ENCODE data around the gene PGD. TPM values are rescaled to one million over a fixed set of nuclear protein-coding genes. Genes with fewer than 3 reads are reported as not detected.
A peak's percentile ranks its signal among the peaks of the same experiment; 100 is the strongest.
"Not testable (repeated sequence)": the region's sequence is repeated elsewhere in the genome, so short reads cannot be mapped to it uniquely, and the experiment has no call there.

Gene PGD
- total RNA-seq, 1 donor from 2014 or later, result 42.1 TPM

- ATAC-seq (no peak), DNase-seq (ENCODE audit: missing footprints) (no peak)
- intact Hi-C loops (cut with DNase I), result no loop called here
Observed at GRCh38 chr1:10389271-10389973, 9.4 kb upstream of the PGD start.

GRCh38 chr1:10396870-10397269, 2.0 kb upstream of the PGD start:
- no peak for DNase-seq (ENCODE audit: missing footprints)
- intact Hi-C loops (cut with DNase I), result no loop called here
- ATAC-seq, result no peak

GRCh38 chr1:10398278-10398733, 558 bp upstream of the PGD start:
- ATAC-seq, result no peak
- no peak for DNase-seq (ENCODE audit: missing footprints)
- intact Hi-C loops (cut with DNase I), result no loop called here

- ATAC-seq, result no peak
- DNase-seq (ENCODE audit: missing footprints), result peak; percentile 77
- intact Hi-C loops (cut with DNase I), result no loop called here
Observed at GRCh38 chr1:10399444-10399941, 629 bp downstream of the PGD start.

- ATAC-seq, result no peak
- intact Hi-C loops (cut with DNase I), result no loop called here
- no peak for DNase-seq (ENCODE audit: missing footprints)
Observed at GRCh38 chr1:10400013-10400412, 1.1 kb downstream of the PGD start.

- no peak for ATAC-seq
- no peak for DNase-seq (ENCODE audit: missing footprints)
- intact Hi-C loops (cut with DNase I), result no loop called here
Observed at GRCh38 chr1:10401281-10401680, 2.4 kb downstream of the PGD start.

- intact Hi-C loops (cut with DNase I), result no loop called here
- DNase-seq (ENCODE audit: missing footprints), result no peak
- ATAC-seq, result no peak
Observed at GRCh38 chr1:10402729-10403274, 3.9 kb downstream of the PGD start.

GRCh38 chr1:10407201-10407600, 8.3 kb downstream of the PGD start:
- DNase-seq (ENCODE audit: missing footprints), result no peak
- intact Hi-C loops (cut with DNase I), result no loop called here
- ATAC-seq, result no peak

GRCh38 chr1:10415211-10415930, 16.5 kb downstream of the PGD start:
- intact Hi-C loops (cut with DNase I), result no loop called here
- ATAC-seq, result peak; percentile 54
- no peak for DNase-seq (ENCODE audit: missing footprints)

- intact Hi-C loops (cut with DNase I); ATAC-seq; DNase-seq (ENCODE audit: missing footprints): not testable (repeated sequence)
Observed at GRCh38 chr1:10415967-10416366, 17.1 kb downstream of the PGD start.

GRCh38 chr1:10418741-10419140, 19.9 kb downstream of the PGD start:
- DNase-seq (ENCODE audit: missing footprints); ATAC-seq; intact Hi-C loops (cut with DNase I): not testable (repeated sequence)

- ATAC-seq (no peak), DNase-seq (ENCODE audit: missing footprints) (no peak)
- intact Hi-C loops (cut with DNase I), result no loop called here
Observed at GRCh38 chr1:10419351-10419750, 20.5 kb downstream of the PGD start.

- DNase-seq (ENCODE audit: missing footprints), result no peak
- intact Hi-C loops (cut with DNase I), result no loop called here
- ATAC-seq, result no peak
Observed at GRCh38 chr1:10421637-10422036, 22.8 kb downstream of the PGD start.

- ATAC-seq (peak; percentile 69), DNase-seq (ENCODE audit: missing footprints) (peak; percentile 76)
- intact Hi-C loops (cut with DNase I), result no loop called here
Observed at GRCh38 chr1:10424034-10424433, 25.2 kb downstream of the PGD start.

GRCh38 chr1:10424651-10425050, 25.8 kb downstream of the PGD start:
- intact Hi-C loops (cut with DNase I), result no loop called here
- DNase-seq (ENCODE audit: missing footprints), result no peak

GRCh38 chr1:10425826-10426534, 27.1 kb downstream of the PGD start:
- DNase-seq (ENCODE audit: missing footprints); ATAC-seq; intact Hi-C loops (cut with DNase I): not testable (repeated sequence)

More at GRCh38 chr1:10424651-10425050, 25.8 kb downstream of the PGD start:
- no peak for ATAC-seq

GRCh38 chr1:10426535-10426848, 27.6 kb downstream of the PGD start:
- ATAC-seq; DNase-seq (ENCODE audit: missing footprints); intact Hi-C loops (cut with DNase I): not testable (repeated sequence)

GRCh38 chr1:10428984-10429383, 30.1 kb downstream of the PGD start:
- intact Hi-C loops (cut with DNase I), result loop anchor here (2.0 kb wide), 2 partner anchors 52 to 218 kb away; partner anchors contain the start of gene KIF1B
- DNase-seq (ENCODE audit: missing footprints) (no peak), ATAC-seq (no peak)

- DNase-seq (ENCODE audit: missing footprints) (no peak), ATAC-seq (no peak)
- intact Hi-C loops (cut with DNase I), result loop anchor here (1.0 to 2.0 kb wide), 3 partner anchors 53 to 219 kb away; partner anchors contain the start of gene KIF1B
Observed at GRCh38 chr1:10429868-10430215, 31.0 kb downstream of the PGD start.

Data from Right ventricle myocardium inferior (tissue), 1 donor.